ENCODE results near the gene SFT2D3.

SFT2D3 gene

GRCh38 chr2:127654084-127654837 lies 47.0 kb upstream of the SFT2D3 start:
- intact Hi-C loops (cut with DNase I; ENCODE audit: low total_unique reads) = loop anchor here (5.0 kb wide), 1 partner anchor 132 kb away; no protein-coding TSS in a partner anchor
- Histone ChIP-seq H3K36me3 (peaks cover 26 to 71% (median 68%) of the 10 kb centered on the region in 3 donors), H3K4me1 (peaks cover 5 to 91% (median 57%) of the 10 kb centered on the region in 4 donors), H3K9me3 (no peaks in the 10 kb centered on the region), H3K27me3 (no peaks in the 10 kb centered on the region), H3K27ac (peak overlapping the region; percentile 62 to 63), H3K4me3 (no peak overlapping the region)
- no peak for DNase-seq
- TF ChIP-seq, protein P1, sequence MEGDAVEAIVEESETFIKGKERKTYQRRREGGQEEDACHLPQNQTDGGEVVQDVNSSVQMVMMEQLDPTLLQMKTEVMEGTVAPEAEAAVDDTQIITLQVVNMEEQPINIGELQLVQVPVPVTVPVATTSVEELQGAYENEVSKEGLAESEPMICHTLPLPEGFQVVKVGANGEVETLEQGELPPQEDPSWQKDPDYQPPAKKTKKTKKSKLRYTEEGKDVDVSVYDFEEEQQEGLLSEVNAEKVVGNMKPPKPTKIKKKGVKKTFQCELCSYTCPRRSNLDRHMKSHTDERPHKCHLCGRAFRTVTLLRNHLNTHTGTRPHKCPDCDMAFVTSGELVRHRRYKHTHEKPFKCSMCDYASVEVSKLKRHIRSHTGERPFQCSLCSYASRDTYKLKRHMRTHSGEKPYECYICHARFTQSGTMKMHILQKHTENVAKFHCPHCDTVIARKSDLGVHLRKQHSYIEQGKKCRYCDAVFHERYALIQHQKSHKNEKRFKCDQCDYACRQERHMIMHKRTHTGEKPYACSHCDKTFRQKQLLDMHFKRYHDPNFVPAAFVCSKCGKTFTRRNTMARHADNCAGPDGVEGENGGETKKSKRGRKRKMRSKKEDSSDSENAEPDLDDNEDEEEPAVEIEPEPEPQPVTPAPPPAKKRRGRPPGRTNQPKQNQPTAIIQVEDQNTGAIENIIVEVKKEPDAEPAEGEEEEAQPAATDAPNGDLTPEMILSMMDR (IDR thresholded peaks at IDR 0.05) = no peak

GRCh38 chr2:127654838-127655175 lies 46.5 kb upstream of the SFT2D3 start:
- peak overlapping the region; percentile 62 to 63 for H3K27ac ChIP-seq
- peaks cover 25 to 71% (median 68%) of the 10 kb centered on the region in 3 donors for H3K36me3 ChIP-seq
- H3K4me1 ChIP-seq = peaks cover 0 to 91% (median 57%) of the 10 kb centered on the region in 4 donors

DNA sequence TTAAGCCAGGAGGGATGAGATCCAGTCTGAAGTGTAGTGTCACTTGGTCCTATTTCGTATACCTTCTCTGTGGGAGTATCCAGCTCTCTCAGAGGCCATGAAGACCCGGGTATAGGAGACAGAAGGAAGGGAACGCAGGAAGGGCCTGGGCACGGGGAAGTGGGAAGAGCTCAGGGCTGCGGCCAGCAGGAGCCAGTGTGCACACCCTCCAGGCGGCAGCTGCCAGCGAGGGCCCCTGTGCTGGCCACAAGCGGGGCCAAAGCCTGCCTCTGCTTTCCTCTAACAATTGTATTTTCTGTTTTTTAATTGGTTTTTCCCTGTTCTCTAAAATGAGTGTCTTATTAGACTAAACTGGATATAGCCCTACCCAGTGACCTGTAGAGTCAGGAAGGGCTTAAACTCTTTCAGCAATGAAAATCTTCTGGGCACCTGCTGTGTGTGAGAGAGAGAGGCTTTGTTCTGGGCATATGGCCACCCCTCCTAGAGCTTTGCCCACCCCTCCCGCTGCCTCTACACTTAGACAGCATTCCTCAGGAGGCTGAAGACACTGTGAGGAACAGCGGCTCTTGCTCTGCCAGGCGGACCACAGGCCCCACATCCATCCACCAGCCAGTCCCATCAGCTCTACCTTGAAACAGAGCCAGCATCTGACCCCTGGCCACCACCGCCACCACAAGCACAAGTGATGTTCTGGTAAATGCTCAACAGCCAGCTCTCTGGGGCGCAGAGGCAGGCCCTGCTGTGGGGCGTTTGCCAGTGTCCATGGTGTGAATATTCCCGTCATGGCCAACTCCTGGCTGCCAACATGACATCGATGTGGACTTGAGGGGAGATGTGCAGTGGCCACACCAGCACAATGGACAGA lies 45.9 kb upstream of the SFT2D3 start:
- Histone ChIP-seq H3K27me3 (no peaks in the 10 kb centered on the region), H3K9me3 (no peaks in the 10 kb centered on the region), H3K4me1 (peaks cover 0 to 91% (median 55%) of the 10 kb centered on the region in 4 donors), H3K36me3 (peaks cover 25 to 71% (median 65%) of the 10 kb centered on the region in 3 donors), H3K4me3 (no peak overlapping the region), H3K27ac (peak overlapping the region; percentile 62 to 63)
- TF ChIP-seq, protein P1 (IDR thresholded peaks at IDR 0.05) = no peak
- peak in 1 of 2 donors; percentile 60 for DNase-seq
- intact Hi-C loops (cut with DNase I; ENCODE audit: low total_unique reads) = no loop called here

More at GRCh38 chr2:127654838-127655175, 46.5 kb upstream of the SFT2D3 start:
- H3K27me3 ChIP-seq = no peaks in the 10 kb centered on the region
- TF ChIP-seq, protein P1 (IDR thresholded peaks at IDR 0.05) = no peak
- no peaks in the 10 kb centered on the region for H3K9me3 ChIP-seq
- intact Hi-C loops (cut with DNase I; ENCODE audit: low total_unique reads) = loop anchor here (5.0 kb wide), 1 partner anchor 133 kb away; no protein-coding TSS in a partner anchor
- no peak overlapping the region for H3K4me3 ChIP-seq
- DNase-seq = no peak

DNA sequence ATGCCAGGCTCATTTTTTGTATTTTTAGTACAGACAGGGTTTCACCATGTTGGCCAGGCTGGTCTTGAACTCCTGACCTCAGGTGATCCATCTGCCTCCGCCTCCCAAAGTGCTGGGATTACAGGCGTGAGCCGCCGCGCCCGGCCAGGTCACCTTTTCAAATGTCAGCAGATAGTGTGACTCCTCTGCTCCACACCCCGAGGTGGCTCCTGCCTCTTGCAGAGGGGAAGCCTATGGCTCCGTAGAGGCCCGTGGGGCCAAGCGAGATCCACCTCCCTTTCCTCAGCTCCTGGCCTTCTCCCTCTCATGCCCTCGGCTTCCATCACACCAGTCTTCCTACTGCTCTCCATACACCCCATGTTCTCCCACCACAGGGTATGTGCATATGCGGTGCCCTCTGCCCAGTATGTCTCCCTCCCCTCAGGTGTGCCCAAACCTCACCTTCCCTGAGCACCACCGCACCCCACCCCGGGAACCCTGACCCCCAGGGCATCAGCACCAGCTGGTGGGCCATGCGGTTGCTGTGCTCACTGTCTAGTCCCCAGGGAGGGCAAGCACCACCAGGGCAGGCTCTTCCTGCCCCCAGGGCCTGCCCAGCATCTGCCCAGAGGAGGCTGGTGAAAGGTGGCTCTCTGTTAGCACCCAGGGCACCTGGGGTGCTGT lies 44.6 kb upstream of the SFT2D3 start:
- Histone ChIP-seq H3K4me1 (peaks cover 0 to 91% (median 60%) of the 10 kb centered on the region in 4 donors), H3K4me3 (no peak overlapping the region), H3K27me3 (no peaks in the 10 kb centered on the region), H3K27ac (peak overlapping the region; percentile 10 to 76), H3K9me3 (no peaks in the 10 kb centered on the region), H3K36me3 (peaks cover 25 to 67% (median 54%) of the 10 kb centered on the region in 3 donors)
- peak in 1 of 2 donors; percentile 58 for DNase-seq
- TF ChIP-seq, protein P1 (IDR thresholded peaks at IDR 0.05) = no peak
- intact Hi-C loops (cut with DNase I; ENCODE audit: low total_unique reads) = no loop called here

GRCh38 chr2:127657232-127657595 lies 44.1 kb upstream of the SFT2D3 start:
- intact Hi-C loops (cut with DNase I; ENCODE audit: low total_unique reads) = no loop called here
- peak overlapping the region; percentile 10 to 76 for H3K27ac ChIP-seq
- peaks cover 0 to 91% (median 63%) of the 10 kb centered on the region in 4 donors for H3K4me1 ChIP-seq
- no peaks in the 10 kb centered on the region for H3K9me3 ChIP-seq
- TF ChIP-seq, protein P1 (IDR thresholded peaks at IDR 0.05) = no peak
- no peak overlapping the region for H3K4me3 ChIP-seq
- peak in 1 of 2 donors; percentile 63 for DNase-seq
- no peaks in the 10 kb centered on the region for H3K27me3 ChIP-seq
- peaks cover 25 to 62% (median 50%) of the 10 kb centered on the region in 3 donors for H3K36me3 ChIP-seq

Data from tibial artery (tissue), 4 donors.